HG02678 (cell line): ENCODE data around the gene RNF144A.

Experiments used
- ATAC-seq: cut with Tn5 transposase; IDR thresholded peaks from one replicate; pipeline ENCODE4 v1.9.1; 2021; ENCODE audit warnings: mild to moderate bottlenecking, moderate library complexity; ENCODE audit not compliant: unreplicated experiment

The RNF144A gene

DNA sequence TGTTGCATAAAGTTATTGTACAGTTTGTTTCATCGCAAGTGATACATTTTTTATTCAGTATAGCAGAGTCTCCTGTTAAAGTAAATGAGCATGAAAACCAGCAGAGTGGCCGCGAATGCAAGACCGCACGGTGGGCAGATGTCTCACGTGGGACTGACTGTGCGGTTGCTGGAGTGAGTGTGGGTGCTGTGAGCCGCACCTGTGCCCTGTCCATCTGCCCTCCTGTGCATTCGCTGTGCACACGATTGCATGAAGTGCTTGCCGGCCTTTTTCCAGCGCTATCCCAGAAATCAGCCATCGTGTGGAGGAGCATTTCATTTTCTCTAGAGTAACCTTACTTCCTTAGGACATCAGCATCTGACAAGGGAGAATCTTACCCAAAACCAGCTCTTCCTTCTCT lies 118.7 kb downstream of the RNF144A start:
- no peak for ATAC-seq

GRCh38 chr2:7037340-7038333 lies 120.4 kb downstream of the RNF144A start:
- peak; percentile 94 for ATAC-seq

DNA sequence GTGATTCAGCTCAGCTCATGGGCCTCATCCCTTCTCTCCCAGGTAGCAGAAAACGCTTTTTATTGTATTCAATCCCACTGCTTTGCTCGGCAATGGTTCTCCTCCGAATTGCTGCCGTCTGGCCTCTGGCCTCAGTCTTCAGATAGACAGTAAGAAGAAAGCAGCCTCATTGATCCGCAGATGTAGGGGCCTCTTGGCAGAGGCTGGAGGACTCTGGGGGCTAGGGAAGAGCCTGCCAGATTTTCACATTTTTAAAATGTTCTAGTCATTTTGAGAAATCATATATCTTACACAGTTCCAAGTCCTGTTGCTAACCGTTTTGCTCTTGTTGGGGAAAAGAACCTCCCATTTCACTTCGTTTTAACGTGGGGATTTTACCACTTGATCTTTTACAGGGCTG lies 123.3 kb downstream of the RNF144A start:
- no peak for ATAC-seq

GRCh38 chr2:7041421-7041820 lies 124.2 kb downstream of the RNF144A start:
- no peak for ATAC-seq

- no peak for ATAC-seq
Measured at GRCh38 chr2:7043690-7044089, 126.5 kb downstream of the RNF144A start.

GRCh38 chr2:7044253-7045250 lies 127.3 kb downstream of the RNF144A start:
- peak; percentile 83 for ATAC-seq

GRCh38 chr2:7045601-7046590 lies 128.7 kb downstream of the RNF144A start:
- ATAC-seq = no peak

DNA sequence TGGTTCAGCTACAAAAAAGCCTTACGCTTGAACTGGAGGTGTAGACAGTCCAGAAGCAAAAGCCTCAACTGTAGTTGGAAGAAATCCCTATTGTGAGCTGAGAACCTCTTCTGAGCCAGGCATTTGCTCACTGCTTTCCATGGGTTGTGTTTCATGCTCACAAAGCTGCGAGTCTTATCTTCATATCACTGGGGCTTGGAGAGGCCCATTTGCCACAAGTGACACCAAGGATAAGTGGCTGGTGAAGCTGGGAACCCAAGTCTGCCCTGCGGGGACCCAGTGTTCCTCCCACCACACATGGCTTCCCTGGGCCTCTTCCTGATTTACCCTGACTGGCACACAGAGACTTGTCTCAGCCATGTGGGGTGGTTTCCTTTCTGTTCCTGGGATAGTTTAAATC lies 130.4 kb downstream of the RNF144A start:
- no peak for ATAC-seq

DNA sequence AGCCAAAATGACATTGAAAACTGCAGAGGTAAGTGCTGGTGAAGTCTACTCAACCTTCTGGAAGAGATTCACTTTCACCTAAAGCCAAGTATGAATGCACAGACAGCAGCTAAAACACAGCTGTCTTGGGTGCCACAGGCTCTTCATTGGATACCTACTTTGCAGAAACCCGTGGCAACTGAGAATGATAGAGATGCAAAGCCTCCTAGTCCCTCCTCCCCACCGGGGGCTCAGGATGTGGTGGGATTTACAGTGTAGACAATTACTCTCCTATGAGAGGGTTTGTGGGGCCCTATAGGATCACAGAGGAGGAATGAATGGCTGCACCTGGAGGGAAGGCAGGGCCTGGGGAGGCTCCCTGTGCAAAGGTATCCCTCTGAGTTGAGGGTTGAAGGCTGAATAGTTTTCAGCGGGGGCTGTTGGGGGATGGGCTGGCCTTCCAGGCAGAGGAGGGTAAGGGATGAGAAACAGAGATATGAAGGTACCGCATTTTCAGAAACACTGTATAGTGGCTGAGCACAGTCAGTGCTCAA lies 131.6 kb downstream of the RNF144A start:
- ATAC-seq = no peak

- ATAC-seq = peak; percentile 79
Measured at GRCh38 chr2:7052404-7052803, 135.2 kb downstream of the RNF144A start.

DNA sequence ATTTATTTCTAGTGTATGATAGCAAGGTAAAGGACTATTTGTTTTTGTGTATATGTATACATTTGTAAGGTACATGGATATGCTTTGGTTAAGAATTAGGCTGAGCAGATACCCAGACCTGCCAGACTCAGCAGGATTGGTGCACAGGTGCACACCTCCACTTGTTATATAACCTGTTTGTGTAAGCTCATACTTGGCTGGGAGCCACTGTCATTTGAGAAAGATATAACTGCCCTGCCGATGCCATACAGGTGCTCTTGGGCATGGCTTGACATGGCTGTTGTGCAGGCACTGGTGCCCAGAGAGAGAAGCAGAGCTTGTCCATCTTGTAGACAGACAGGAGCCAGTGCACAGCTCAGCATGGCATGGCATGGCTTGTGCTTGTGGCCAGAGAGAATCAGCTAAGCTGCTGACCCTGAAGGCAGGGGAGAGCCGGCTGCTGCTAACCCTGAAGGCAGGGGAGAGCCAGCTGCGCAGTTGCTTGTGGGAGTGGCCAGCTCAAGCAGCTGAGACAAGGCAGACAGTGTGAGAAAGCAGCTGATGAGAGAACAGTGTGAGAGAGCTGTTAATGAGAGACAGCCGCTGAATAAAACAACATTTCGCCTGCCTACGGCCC lies 136.5 kb downstream of the RNF144A start:
- ATAC-seq = no peak

DNA sequence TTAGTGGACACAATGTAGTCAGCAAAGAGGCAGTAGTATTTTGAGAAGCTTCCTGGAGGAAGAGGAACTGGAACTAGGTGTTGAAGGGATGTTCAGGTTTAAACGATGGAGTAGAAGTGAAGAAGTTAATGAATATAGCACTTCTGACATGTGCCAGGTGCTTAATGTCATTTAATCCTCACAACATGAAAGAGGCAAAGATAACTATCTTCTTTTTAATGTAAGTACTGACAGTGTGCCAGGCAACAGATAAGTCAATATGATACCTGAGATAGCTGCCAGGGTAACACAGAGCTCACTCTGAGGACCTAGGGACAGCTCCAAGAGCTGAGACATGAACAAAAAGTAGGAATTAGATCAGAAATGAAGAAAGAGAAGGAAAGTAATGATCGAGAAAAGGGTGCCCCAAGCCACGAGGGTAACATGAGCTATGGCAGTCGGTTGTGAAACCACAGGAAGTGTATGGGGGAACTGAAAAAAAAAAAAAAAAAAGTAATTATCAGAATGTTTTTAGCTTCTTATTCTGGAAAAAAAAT lies 140.7 kb downstream of the RNF144A start:
- ATAC-seq = peak; percentile 49

- ATAC-seq = no peak
Measured at GRCh38 chr2:7060156-7060555, 142.9 kb downstream of the RNF144A start.

- no peak for ATAC-seq
Measured at GRCh38 chr2:7060631-7061449, 143.6 kb downstream of the RNF144A start.

- no peak for ATAC-seq
Measured at GRCh38 chr2:7061450-7061789, 144.2 kb downstream of the RNF144A start.

- no peak for ATAC-seq
Measured at GRCh38 chr2:7061921-7062320, 144.7 kb downstream of the RNF144A start.

GRCh38 chr2:7063789-7064188 lies 146.6 kb downstream of the RNF144A start:
- no peak for ATAC-seq

GRCh38 chr2:7068457-7068856 lies 151.2 kb downstream of the RNF144A start:
- ATAC-seq = no peak
